GM12875 (cell line): ENCODE data around the gene TENM3.
"Not testable (repeated sequence)": the region's sequence is repeated elsewhere in the genome, so short reads cannot be mapped to it uniquely, and the experiment has no call there.

Experiments
- H3K4me3 ChIP-seq: one replicate; pipeline ENCODE4 v1.5.1; 2011; ENCODE audit warnings: low read depth, low read length, control low read depth
- CTCF ChIP-seq: IDR thresholded peaks from 2 replicates; pipeline ENCODE4 v1.5.1; 2011; ENCODE audit warnings: low read depth, mild to moderate bottlenecking, control low read depth, inconsistent platforms, low read length, moderate library complexity, borderline replicate concordance; ENCODE audit not compliant: insufficient read depth

Gene TENM3

GRCh38 chr4:182243204-182243603, at the start of gene TENM3:
Gene TENM3 (plus strand): TSS chr4:182243402. CDS start chr4:182324021, 80,619 bp downstream.
- not testable (repeated sequence) for H3K4me3 ChIP-seq

- no peak for TF ChIP-seq CTCF
These were observed 48.9 kb upstream of the TENM3 start for GRCh38 chr4:182194091-182194824.

DNA sequence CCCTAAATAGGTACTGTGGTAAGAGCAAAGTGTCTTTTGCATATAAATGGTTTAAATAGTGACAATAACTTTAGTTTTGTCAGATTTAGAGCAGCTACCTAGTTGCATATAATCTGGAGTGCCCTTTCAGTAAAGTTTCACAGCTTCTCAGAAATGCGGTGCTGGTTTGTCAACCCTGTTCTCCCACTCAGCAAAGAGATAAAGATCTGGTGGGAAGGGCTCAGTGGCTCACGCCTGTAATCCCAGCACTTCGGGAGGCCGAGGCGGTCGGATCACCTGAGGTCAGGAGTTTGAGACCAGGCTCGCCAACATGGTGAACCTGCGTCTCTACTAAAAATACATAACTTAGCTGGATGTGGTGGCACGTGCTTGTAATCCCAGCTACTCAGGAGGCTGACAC, 45.6 kb upstream of the TENM3 start:
- TF ChIP-seq CTCF, result no peak
- H3K4me3 ChIP-seq, result no peak overlapping the region

More at GRCh38 chr4:182194091-182194824, 48.9 kb upstream of the TENM3 start:
- H3K4me3 ChIP-seq, result no peak overlapping the region

GRCh38 chr4:182201871-182202270, 41.3 kb upstream of the TENM3 start:
- H3K4me3 ChIP-seq, result no peak overlapping the region
- no peak for TF ChIP-seq CTCF

DNA sequence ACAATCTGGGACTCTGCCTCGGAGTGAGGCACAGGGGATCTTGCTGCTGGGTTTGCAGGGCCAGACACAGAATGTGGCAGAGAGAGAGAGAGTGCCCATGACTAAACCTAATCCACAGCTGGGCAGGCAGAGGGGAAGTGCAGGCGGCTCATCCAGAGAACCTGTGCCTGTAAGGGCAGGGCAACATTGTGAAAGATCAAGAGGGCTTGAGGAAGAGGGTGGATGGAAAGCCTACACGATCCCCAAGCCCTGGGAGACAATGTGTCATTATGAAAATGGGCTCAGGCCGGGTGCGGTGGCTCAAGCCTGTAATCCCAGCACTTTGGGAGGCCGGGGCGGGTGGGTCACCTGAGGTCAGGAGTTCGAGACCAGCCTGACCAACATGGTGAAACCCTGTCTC, 40.6 kb upstream of the TENM3 start:
- no peak for TF ChIP-seq CTCF
- no peak overlapping the region for H3K4me3 ChIP-seq

DNA sequence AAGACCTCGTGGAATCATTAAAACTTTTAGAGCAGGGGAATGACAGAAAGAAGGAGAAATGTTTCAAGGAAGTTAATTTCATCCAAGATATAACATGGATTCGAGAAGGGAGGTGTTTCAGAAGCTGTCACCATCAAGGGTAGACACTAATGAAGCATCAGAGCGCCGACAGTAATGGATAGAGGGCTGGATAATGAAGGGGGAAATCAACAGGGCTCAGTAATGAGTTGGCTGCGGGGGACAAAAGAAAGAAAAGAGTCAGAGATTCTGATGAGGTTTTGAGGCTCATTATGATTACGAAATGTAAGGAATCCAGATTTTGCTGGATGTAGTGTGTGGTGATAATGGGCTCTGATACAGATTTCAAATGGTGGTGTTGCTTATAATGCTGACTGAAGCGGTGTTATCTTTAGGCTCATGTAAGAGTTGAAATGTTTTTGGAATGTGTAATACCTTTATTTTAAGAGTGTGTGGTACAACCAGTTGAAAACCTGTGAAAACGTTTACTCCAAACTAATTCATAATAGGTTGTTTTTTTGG, 39.3 kb upstream of the TENM3 start:
- TF ChIP-seq CTCF, result no peak
- H3K4me3 ChIP-seq, result no peak overlapping the region

GRCh38 chr4:182205306-182205705, 37.9 kb upstream of the TENM3 start:
- TF ChIP-seq CTCF, result no peak
- H3K4me3 ChIP-seq, result no peak overlapping the region
